GM20000 (cell line): Measurements from ENCODE around the gene CFAP107.
"Not testable (repeated sequence)": the region's sequence is repeated elsewhere in the genome, so short reads cannot be mapped to it uniquely, and the experiment has no call there.

Experiments
- DNase-seq: peaks from one replicate; pipeline ENCODE4 v3.0.0; 2012; ENCODE audit warnings: low spot score
- TF ChIP-seq, protein P1 (sequence below): IDR thresholded peaks from 2 replicates; pipeline ENCODE4 v1.5.1; 2012; ENCODE audit warnings: mild to moderate bottlenecking, control low read depth; ENCODE audit errors: extremely low read depth, missing control alignments

Gene CFAP107

DNA sequence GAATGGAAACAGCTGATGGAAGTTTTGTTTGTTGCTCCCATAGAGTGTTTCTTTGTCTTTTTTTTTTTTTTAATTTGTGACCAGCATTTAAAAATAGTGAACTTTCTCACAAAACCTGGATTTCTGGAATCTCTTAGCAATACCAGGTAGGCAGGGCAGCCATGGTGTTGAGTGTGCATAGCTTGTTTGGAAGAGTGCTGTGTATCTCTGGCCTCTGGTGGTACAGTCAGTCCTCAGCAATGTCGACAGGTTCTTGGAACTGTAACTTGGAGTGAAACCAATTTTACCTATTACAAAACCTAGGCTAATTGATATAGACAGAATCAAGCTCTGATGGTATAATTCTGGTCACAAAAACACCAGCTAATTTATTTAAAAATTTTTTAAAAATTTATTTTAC is 23.4 kb upstream of the CFAP107 start:
- TF ChIP-seq, protein P1, sequence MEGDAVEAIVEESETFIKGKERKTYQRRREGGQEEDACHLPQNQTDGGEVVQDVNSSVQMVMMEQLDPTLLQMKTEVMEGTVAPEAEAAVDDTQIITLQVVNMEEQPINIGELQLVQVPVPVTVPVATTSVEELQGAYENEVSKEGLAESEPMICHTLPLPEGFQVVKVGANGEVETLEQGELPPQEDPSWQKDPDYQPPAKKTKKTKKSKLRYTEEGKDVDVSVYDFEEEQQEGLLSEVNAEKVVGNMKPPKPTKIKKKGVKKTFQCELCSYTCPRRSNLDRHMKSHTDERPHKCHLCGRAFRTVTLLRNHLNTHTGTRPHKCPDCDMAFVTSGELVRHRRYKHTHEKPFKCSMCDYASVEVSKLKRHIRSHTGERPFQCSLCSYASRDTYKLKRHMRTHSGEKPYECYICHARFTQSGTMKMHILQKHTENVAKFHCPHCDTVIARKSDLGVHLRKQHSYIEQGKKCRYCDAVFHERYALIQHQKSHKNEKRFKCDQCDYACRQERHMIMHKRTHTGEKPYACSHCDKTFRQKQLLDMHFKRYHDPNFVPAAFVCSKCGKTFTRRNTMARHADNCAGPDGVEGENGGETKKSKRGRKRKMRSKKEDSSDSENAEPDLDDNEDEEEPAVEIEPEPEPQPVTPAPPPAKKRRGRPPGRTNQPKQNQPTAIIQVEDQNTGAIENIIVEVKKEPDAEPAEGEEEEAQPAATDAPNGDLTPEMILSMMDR: no peak
- no peak for DNase-seq

DNA sequence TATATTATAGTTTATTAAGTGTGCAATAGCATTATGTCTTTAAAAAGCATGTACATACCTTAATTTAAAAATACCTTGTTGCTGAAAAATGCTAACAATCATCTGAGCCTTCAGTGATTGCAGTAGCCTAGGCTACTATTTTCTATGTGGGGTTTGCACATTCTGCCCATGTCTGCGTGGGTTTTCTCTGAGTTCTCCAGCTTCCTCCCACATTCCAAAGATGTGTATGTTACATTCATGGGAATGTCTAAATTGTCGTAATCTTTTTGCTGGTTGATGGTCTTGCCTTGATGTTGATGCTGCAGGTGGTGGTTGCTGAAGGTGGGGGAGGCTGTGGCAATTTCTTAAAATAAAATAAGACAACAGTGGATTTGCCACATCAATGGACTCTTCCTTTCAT is 17.6 kb upstream of the CFAP107 start:
- no peak for DNase-seq
- TF ChIP-seq, protein P1: no peak

DNA sequence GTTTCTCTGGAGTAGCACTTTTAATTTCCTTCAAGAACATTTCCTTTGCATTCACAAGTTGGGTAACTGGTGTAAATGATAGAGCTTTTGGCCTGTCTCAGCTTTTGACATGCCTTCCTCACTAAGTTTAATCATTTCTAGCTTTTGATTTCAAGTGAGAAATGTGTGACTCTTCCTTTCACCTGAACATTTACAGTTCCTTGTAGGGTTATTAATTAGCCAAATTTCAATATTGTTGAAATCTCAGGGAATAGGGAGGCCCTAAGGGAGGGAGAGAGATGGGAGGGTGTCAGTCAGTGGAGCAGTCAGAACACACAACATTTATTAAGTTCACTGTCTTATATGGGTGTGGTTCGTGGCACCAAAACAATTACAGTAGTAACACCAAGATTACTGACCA is 15.8 kb upstream of the CFAP107 start:
- TF ChIP-seq, protein P1: no peak
- no peak for DNase-seq

DNA sequence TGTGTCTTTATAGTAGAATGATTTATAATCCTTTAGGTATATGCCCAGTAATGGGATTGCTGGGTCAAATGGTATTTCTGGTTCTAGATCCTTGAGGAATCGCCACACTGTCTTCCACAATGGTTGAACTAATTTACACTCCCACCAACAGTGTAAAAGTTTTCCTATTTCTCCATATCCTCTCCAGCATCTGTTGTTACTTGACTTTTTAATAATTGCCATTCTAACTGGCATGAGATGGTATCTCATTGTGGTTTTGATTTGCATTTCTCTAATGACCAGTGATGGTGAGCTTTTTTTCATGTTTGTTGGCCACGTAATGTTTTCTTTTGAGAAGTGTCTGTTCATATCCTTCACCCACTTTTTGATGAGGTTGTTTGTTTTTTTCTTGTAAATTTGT is 14.9 kb upstream of the CFAP107 start:
- DNase-seq: not testable (repeated sequence)

DNA sequence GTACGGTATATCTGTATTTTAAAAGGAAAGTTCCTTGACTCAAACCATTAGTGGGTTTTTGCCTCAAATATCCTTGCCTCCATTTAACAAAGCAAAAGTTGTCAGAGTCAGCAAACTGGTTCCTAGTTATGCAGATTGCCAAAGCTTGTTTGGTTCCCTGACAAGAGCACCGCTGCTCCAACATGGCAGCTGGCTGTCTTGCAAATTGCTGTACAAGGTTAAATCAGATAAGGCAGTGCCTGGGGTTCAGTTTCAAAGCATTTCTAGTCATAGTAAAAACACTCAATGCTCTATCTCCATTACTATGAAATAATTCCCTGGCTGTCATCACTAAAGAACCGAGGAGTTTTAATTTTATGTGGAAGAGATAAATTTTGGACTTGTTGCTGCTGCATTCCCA is 11.3 kb upstream of the CFAP107 start:
- TF ChIP-seq, protein P1: no peak
- no peak for DNase-seq

DNA sequence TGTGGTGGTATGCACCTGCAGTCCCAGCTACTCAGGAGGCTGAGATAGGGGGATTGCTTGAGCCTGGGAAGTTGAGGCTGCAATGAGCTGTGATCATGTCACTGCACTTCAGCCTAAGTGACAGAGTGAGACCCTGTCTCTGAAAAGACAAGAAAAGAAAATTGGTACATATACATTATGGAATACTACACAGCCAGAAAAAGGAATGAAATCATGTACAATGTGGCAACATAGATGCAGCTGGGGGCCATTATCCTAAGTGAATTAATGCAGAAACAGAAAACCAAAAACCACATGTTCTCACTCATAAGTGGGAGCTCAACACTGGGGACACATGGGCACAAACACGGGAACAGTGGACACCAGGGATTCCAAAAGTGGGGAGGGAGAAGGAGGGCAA is 7.1 kb upstream of the CFAP107 start:
- TF ChIP-seq, protein P1: no peak
- DNase-seq: no peak

DNA sequence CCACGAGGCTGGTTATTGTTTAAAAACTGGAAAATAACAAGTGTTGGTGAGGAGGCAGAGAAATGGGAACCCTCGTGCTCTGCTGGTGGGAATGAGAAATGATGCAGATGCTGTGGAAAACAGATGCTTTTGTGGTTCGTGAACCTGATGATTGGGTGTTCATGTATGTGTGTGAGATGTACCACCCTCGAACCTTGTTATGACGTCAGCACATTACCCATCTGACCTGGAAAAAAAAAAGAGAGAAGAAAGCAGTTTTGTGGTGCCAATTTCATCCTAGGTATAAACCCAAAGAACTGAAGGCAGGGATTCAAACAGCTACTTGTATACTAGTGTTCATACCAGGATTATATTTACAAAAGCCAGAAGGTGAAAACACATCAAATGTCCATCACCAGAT is 6.4 kb upstream of the CFAP107 start:
- TF ChIP-seq, protein P1: no peak
- DNase-seq: no peak

DNA sequence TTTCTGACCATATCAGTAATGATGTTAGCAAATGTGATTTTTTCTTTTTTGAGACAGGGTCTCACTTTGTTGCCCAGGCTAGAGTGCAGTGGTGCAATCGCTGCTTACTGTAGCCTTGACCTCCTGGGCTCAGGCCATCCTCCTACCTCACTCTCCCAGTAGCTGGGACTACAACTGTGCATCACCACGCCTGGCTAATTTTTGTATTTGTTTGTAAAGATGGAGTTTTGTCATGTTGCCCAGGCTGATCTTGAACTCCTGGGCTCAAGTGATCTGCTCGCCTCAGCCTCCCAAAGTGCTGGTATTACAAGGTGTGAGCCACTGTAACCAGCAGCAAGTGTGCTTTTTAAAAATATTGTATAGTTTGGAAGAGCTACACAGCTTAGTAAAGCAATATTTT is 4.1 kb upstream of the CFAP107 start:
- TF ChIP-seq, protein P1: no peak
- DNase-seq: no peak
